NCI-H2107 treated with DMSO at 0.1 percent for 48 hours (cell line): Measurements from ENCODE around the gene CD52.

Experiments
- DNase-seq: peaks from one replicate; lab custom pipeline; 2025; ENCODE audit not compliant: unreplicated experiment; lab: John Stamatoyannopoulos, UW

The CD52 gene, protein sequence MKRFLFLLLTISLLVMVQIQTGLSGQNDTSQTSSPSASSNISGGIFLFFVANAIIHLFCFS

DNA sequence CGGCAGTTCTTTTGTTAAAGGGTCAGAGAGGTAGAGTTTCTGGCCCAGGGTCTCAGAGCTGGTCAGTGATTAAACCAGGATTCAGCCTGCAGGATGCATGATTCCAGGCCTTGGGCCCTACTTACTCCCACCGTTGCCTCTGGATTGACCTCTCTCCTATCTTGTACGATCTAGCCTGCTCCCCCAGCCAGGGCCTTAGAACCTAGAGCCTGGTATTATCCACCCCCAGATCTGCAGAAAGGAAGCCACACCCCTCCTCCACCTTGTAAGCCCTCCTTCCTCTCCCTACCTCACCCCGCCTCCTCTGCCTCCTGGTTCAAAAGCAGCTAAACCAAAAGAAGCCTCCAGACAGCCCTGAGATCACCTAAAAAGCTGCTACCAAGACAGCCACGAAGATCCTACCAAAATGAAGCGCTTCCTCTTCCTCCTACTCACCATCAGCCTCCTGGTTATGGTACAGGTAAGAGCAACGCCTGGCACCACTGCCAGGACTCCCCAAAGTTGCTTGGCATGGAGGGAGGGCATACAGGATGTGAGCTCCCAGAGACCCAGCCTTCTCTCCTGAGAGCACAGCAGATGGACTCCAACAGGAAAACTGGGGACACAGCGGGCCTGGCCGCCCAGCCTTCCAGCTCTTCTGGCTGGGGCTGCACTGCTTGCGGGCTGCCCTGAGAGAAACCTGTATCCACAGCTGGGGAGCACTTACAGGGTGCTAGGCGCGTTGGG, at the start of gene CD52:
Gene CD52 (plus strand): TSS at position 347 of the 726 bp plus-strand sequence. CDS start 60 bp downstream, at position 407.
- no peak for DNase-seq

DNA sequence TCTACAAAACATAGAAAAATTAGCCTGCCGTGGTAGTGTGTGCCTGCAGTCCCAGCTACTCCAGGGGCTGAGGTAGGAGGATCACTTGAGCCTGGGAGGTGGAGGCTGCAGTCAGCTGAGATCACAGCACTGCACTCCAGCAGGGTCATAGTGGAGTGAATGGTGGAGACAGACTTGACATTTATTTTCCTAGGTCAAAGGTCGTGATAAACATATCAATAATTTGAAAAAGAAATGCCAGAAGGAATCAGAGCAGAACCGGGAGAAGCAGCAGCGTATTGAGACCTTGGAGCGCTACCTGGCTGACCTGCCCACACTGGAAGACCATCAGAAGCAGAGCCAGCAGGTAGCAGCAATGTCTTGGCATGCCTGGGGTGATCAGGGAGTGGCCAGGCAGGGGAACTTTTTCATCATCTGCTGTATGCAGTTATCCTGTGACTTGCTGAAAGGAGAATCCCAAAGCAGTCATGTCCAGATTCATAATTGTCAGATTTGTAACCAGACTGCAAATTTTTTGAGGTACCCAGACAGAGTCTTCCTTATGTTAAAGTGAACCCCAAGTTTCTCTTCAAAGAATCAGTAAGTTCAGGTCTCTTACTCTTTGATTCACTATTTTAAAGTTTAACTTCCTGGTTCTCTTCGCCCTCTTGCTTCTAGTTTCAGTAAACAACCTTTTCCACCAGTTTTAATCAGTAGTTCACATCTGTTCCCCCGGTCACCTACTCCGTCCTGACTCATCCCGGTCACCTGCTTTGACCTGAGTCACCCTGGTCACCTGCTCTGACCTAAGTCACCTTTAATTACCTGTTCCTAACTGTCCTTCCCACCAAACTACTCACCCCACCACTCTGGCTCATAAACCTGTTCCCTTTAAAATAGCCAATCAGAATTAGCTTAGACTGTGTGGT, 49.2 kb upstream of the CD52 start:
- no peak for DNase-seq

DNA sequence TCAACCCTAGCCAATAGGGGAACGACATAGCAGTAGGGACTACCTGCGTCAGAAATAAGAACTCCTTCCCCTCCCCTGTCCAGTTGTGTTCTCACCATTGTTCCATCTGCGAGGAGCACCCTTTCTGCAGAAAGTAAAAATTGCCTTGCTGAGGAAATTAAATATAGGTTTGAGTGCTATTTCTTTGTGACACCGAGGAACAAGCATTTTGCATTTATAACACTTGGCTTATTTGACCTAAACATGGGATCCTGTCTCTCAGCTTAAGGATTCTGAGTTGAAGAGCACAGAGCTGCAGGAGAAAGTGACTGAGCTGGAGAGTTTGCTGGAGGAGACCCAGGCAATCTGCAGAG, 48.6 kb upstream of the CD52 start:
- DNase-seq, result no peak

DNA sequence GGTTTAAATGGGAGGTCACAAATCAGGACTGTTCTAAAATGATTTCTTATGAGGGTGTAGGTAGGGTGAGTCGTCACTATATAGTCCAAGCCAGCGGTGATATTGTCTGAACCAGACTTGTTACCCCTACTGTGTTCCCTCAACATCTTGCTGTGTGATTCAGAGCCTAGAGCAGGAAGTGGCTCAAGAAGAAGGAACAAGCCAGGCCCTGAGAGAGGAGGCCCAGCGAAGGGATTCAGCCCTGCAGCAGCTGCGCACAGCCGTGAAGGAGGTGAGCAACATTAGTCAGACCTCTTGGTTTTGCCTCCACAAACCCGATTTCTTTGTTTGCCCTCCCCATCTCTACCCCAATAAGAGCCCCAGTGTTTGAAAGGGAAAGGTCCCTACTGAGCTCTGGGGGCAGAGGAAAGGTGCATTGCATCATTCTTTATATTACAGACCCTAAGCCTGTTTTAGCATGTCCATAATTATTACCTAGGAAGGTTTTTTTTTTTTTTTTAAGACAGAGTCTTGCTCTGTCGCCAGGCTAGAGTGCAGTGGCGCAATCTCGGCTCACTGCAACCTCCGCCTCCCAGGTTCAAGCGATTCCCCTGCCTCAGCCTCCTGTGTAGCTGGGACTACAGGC, 42.8 kb upstream of the CD52 start:
- no peak for DNase-seq

DNA sequence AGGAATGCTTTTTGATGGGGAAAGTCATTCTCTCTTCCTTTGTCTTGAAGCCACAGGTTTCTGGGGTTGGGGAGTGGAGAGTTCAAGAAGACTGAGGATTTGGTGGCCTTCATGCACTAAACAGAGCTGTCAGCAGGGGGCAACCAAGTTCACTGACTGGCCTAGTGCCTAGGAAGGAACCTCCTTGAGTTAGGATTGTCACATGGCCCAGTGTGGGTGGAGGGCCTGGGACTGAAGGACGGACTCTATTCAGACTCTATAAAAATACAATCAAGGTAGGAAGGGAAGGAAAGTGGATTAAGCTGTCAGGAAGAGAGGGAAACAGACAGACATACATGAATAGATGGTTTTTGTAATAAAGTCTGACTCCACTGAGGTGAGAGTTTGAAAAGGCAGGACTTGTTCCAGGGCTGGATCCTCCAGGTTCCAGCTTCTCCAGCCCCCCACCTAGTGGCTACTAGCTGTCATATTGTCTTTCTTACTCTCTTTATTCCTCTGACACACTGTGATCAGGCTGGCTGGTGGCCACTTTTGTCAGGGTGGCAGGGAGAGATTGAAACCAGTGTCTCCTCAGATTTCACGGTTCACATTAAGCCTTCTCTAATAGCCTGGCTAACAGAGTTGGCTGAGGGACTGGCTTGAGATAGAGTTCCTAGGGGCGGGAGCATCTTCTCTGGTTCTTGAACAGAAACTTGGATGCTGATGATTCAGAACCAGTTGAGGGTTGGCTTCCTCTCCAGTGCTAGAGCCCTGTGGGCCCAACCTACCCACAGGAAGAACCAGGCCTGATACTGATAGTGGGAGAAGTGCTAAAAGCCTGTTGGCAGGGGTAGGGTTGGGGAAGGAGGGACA, 42.0 kb upstream of the CD52 start:
- DNase-seq, result peak; percentile 56

DNA sequence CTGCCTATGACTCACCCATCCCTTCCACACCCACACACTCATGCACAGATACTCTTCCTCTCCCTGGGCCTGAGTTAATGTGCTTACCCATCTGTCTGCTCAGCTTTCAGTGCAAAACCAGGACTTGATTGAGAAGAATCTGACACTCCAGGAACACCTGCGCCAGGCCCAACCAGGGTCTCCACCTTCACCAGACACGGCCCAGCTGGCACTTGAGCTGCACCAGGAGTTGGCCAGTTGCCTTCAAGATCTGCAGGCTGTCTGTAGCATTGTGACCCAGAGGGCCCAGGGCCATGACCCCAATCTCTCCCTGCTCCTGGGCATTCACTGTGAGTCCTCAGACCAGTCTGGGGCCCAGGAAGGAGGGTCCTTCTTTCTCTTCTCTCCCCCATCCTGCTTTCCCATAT, 41.3 kb upstream of the CD52 start:
- no peak for DNase-seq

DNA sequence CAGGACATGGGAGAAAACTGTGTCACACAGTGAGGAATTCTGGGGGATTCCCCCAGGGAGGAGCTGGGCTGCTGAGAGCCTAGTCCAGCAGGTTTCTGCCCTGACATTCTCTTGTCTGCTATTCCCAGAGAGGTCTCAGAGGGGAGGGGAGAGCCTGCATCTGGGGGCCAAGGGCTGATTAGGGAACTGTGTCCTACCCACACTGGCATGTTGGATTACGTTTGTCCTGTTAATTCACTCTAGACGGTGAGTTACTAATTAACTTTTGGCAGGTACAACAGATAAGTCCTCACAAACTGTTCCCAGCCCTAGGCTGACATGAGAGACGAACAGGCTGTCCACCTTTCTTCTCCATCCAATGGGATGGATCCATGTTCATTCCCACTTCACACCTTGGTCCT, 40.5 kb upstream of the CD52 start:
- DNase-seq, result no peak

DNA sequence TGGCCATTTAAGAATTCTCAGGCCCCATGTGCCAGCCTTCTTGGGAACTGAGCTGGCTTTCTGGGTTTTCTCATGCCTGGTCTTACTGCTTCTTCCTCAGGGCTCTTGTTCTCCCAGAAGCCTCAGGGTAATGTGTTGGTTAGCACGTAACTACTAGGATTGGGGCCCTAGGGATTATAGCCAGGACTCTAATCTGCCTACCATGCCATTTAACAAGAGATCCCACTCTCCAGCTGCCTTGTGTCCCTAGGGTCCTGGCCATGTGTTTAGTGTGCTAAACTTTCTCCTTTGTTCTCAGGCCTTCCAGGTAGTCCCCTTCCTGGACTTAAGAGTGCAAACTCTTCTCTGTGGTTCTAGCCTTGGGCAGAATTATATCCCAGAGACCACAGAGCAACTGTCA, 40.0 kb upstream of the CD52 start:
- no peak for DNase-seq

DNA sequence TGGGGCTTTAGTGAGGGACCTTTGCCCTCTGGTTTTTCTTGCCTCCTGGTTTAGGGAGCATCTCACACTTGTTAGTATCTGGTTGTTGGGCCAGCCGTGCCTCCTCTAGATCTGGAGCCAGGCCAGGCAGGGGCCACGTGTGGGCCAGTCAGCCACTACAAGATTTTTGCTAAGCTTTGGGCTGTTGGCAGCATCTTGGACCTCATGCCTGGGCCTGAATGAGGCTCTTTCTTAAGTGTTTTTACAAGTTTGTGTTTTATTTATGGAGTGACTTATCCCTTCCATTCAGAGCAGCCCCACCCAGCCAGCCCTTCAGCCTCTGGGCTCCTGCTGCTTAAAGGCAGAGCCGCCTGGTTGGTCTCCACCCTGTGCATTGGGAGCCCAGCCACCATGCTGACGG, 39.5 kb upstream of the CD52 start:
- DNase-seq, result no peak

DNA sequence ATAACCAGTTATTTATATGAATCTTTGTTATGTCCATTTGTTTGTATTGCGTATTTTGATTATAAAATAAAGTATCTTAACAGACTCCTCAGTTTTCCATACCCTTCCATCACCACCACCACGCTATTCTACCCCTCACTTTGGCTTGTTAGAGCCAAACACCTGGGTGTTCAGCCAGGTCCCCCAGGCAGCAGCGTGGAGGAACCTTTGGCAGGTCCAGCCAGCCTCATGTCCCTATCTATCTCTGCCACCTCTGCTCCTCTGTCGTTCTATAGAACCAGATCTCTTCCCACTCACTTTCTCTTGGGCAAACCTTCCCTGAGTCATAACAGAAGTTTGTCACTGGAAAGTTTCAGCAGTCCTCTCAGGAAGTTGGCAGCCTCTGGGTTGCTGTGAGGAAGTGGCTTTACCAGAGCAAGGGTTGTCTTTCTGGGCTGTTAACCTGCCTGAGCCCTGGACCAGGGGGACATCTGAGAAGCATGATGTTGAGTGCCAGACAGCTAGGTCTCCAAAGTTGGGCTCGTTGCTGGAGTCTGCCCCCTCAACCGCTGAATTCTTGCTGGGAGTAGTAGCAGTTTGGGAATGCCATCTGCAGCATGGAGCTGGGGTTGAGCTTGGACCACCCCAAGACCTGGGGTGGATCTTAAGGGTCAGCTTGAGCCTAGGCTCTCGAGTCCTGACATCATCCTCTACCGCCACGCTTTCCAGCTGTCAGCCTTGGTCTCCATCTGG, 38.9 kb upstream of the CD52 start:
- no peak for DNase-seq

DNA sequence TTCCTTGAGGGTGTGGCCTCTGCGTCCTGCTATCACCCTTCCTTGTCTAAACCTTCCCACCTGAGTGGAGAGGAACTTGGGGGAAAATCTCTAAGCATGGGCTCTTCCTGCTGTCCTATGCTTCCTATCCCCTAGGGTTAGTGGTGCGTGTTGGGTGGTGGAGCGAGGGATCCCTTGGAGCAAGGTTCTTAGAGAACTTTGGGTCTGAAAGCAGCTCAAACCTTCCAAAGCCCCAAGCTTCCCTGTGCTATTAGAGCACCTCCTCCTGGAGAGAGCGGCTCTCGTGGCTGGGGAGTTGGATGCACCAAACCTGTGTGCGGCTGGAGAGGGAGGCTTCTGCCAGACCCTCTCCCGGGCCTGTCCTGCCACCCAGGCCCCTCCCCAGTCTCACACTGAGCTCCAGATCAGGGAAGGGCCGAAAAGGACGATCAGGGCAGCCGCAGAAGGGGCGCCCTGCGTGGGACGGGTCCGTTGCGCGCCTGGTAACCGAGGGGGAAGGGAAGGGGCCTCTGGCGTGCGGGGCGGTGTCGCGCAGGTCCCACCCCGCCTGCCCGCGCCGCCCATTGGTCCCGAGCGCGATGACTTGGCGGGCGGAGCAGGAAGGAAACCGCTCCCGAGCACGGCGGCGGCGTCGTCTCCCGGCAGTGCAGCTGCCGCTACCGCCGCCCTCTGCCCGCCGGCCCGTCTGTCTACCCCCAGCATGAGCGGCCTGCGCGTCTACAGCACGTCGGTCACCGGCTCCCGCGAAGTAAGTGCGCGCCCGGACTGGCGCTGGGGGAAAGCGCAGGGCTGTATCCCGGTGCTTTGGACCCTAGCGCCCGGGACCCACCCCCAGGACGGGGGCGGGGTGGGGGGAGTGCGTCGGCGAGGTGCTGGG, 38.1 kb upstream of the CD52 start, which contains the start of gene SH3BGRL3:
Gene SH3BGRL3 (plus strand): TSS at position 631 of the 877 bp plus-strand sequence. CDS start 70 bp downstream, at position 701.
- peak; percentile 65 for DNase-seq

DNA sequence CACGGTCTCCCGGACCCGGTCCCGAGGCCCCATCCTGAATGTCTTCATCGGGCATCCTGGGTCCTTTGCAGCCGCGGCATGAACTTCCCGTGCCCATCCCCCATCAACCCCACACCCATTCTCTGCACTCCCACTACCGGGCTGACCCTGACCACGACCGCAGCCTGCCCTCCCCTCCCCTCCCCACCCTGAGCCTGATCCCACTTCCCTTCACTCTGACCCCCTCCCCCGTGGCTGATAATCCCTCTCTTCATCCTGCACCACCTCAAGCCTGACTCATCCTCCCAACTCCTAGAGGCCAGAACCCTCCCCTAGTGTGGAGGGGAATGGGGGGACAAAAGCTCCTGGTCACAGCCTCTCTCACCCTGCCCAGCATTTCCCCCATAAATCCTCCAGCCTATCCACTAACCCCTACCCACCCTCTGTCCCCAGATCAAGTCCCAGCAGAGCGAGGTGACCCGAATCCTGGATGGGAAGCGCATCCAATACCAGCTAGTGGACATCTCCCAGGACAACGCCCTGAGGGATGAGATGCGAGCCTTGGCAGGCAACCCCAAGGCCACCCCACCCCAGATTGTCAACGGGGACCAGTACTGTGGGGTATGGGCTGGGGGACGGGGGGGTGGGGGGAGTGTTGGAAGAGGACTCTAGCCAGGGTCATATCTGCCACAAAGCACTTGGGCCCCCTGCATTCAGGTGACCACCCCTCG, 37.3 kb upstream of the CD52 start:
- no peak for DNase-seq

DNA sequence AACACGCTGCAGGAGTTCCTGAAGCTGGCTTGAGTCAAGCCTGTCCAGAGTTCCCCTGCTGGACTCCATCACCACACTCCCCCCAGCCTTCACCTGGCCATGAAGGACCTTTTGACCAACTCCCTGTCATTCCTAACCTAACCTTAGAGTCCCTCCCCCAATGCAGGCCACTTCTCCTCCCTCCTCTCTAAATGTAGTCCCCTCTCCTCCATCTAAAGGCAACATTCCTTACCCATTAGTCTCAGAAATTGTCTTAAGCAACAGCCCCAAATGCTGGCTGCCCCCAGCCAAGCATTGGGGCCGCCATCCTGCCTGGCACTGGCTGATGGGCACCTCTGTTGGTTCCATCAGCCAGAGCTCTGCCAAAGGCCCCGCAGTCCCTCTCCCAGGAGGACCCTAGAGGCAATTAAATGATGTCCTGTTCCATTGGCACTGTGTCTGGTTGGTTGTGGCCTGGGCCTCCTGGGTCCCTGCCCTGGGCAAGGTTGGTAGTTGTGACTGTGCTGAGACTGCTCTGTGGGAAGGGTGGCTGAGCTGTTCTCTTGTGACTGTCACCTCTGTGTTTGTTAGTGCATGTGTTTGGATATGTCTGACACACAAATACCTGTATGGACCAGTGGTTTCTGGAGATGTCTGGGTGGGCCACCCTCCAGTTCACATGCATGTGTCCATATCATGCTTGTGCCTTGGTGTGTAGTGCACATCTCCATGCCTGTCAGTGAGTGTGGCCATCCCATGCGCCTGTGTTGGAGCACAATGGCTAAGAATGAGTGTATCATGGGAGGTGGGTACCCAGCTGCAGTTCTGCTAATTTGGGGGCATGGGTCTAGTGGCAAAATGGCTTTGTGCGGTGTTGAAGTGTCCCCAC, 36.4 kb upstream of the CD52 start:
- DNase-seq, result no peak

DNA sequence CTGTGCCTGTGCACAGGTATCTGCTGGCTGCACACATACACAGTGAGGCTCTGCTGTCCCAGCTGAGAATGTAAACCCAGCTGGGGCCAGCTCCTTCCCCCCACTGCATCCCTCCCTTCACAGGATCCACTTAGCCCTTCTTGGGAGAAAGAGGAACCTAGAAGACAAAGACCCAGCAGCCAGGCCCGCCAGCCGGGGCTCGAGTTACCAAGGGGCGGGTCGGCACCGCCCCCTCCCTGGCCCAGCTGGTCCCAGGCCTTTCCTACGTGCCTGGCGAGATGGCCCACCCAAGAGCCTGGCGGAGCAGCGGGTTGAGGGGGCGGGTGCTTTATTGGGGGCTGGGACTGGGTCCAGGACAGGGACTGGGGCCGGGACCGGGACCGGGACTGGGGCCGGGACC, 35.8 kb upstream of the CD52 start:
- peak; percentile 20 for DNase-seq

DNA sequence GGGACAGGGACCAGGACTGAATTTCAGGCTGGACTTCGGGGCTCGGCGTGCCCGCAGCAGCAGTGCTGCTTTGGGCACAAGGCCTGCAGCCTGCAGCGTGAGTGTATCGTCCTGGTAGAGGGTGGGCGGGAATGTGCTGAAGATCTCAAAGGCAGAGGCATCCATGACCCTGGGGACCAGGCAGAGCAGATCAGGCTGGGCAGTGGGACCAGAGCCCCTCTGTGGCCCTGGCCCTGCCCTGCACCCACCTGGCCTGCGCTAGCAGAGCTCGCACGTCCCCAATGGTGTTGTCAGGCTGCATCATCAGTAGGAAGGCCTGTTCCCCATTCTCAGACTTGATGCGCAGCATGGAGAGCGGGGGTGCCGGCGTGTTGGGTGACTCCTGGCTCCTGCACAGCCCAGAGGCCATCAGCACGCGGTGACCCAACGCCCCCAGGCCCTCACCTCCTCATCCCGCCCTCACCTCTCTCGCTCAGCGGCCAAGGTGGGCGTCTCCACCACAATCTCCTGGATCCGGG, 35.3 kb upstream of the CD52 start:
- no peak for DNase-seq

DNA sequence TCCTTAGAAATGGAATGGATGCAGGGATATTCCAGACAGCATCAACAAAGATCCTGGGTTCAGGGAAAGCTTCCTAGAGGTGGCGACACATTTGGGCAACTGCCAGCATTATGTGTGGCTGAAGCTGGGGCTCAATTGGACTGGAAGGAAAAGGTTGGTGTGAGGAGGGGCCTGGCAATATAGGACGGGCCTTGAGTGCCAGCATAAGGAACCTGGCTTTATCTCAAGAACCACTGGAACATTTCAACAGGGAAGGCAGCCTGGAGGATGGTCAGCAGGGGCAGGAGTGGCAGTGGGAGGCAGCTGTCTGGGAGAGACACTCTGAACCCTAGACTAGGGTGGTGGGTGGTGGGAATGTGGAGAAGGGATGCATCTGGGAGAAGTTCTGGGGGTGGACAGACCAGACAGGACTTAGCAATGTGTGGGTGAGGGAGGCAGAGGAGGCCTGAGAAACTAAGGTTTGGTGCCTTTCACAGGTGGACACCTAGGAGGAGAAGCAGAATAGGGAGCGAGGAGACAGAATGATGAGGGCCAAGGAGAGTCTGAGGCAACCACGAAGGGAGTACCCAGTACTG, 34.4 kb upstream of the CD52 start:
- DNase-seq, result no peak
